Ovary (tissue), 3 donors: Measurements from ENCODE around the gene KCNMA1.

Experiments
- CTCF ChIP-seq, 3 donors: fragments of 450-650 bp in 2 of 3; fragments of 200-600 bp in 1 of 3; IDR thresholded peaks; one replicate each; pipeline versions ENCODE4 v1.5.1 to v1.8.0; 2016 to 2022; ENCODE audit warnings: antibody characterized with exemption in 3 of 3, mild to moderate bottlenecking in 1 of 3
- POLR2A ChIP-seq: fragments of 450-650 bp; IDR thresholded peaks from one replicate; pipeline ENCODE4 v1.6.1; 2017; ENCODE audit warnings: antibody characterized with exemption, mild to moderate bottlenecking, moderate library complexity
- donor health status: DM: no; HTN: no; CAD: no.

DNA sequence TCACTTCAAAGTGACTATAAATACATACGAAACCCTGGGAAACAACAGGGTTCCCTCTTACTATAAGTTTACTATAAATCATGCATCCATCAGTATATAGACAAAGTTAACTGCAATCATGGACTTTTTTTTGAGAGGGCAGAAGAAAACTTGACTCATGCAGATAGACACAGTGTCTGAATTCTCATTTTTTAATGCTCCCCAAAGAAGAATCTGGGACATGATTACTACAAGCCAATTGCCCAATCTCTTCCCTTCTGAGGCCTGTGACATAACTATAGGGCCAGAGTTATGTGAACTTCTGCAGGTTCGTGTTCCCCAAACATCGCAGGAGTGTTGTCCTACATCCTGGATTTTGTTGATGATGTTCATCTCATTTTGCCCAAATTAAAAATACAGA lies 376.5 kb downstream of the KCNMA1 start:
- TF ChIP-seq CTCF (IDR thresholded peaks at IDR 0.05) (no peak), POLR2A (no peak)
